ENCODE results near the gene ANTXR1. TPM values are rescaled to one million over a fixed set of nuclear protein-coding genes. Genes with fewer than 3 reads are reported as not detected.

ANTXR1 gene
- total RNA-seq, 1 donor from 2014 or later = 73.4 TPM

GRCh38 chr2:69180974-69181373 lies 168.0 kb downstream of the ANTXR1 start:
- H3K4me3 Mint-ChIP-seq (ENCODE audit: low read depth) = no peak overlapping the region
- H3K27me3 Mint-ChIP-seq = no peaks in the 10 kb centered on the region
- H3K27ac Mint-ChIP-seq = no peak overlapping the region
- DNase-seq (ENCODE audit: low spot score, unreplicated experiment) = no peak
- TF ChIP-seq CTCF (IDR thresholded peaks at IDR 0.05; ENCODE audit: unreplicated experiment) = no peak
- H3K4me1 Mint-ChIP-seq (ENCODE audit: low read depth) = peaks cover 1% of the 10 kb centered on the region
- peaks cover 9% of the 10 kb centered on the region for H3K36me3 Mint-ChIP-seq (ENCODE audit: insufficient read depth)
- H3K9me3 Mint-ChIP-seq (ENCODE audit: low read depth) = no peaks in the 10 kb centered on the region

- H3K4me3 Mint-ChIP-seq (ENCODE audit: low read depth) = no peak overlapping the region
- H3K36me3 Mint-ChIP-seq (ENCODE audit: insufficient read depth) = peaks cover 9% of the 10 kb centered on the region
- TF ChIP-seq CTCF (IDR thresholded peaks at IDR 0.05; ENCODE audit: unreplicated experiment) = no peak
- no peak overlapping the region for H3K27ac Mint-ChIP-seq
- no peaks in the 10 kb centered on the region for H3K9me3 Mint-ChIP-seq (ENCODE audit: low read depth)
- H3K4me1 Mint-ChIP-seq (ENCODE audit: low read depth) = peaks cover 1% of the 10 kb centered on the region
- no peak for DNase-seq (ENCODE audit: low spot score, unreplicated experiment)
- H3K27me3 Mint-ChIP-seq = no peaks in the 10 kb centered on the region
Observed at GRCh38 chr2:69181806-69182427, 168.9 kb downstream of the ANTXR1 start.

GRCh38 chr2:69183659-69184058 lies 170.7 kb downstream of the ANTXR1 start:
- Mint-ChIP-seq H3K9me3 (ENCODE audit: low read depth) (no peaks in the 10 kb centered on the region), H3K4me1 (ENCODE audit: low read depth) (peaks cover 1% of the 10 kb centered on the region), H3K27me3 (no peaks in the 10 kb centered on the region), H3K4me3 (ENCODE audit: low read depth) (no peak overlapping the region), H3K27ac (no peak overlapping the region), H3K36me3 (ENCODE audit: insufficient read depth) (peaks cover 4% of the 10 kb centered on the region)
- TF ChIP-seq CTCF (IDR thresholded peaks at IDR 0.05; ENCODE audit: unreplicated experiment) = no peak
- no peak for DNase-seq (ENCODE audit: low spot score, unreplicated experiment)

- no peak for TF ChIP-seq CTCF (IDR thresholded peaks at IDR 0.05; ENCODE audit: unreplicated experiment)
- Mint-ChIP-seq H3K27ac (no peak overlapping the region), H3K4me3 (ENCODE audit: low read depth) (no peak overlapping the region), H3K4me1 (ENCODE audit: low read depth) (peaks cover 1% of the 10 kb centered on the region), H3K36me3 (ENCODE audit: insufficient read depth) (peaks cover 4% of the 10 kb centered on the region), H3K27me3 (no peaks in the 10 kb centered on the region), H3K9me3 (ENCODE audit: low read depth) (no peaks in the 10 kb centered on the region)
- no peak for DNase-seq (ENCODE audit: low spot score, unreplicated experiment)
Observed at GRCh38 chr2:69184224-69184623, 171.2 kb downstream of the ANTXR1 start.

GRCh38 chr2:69185807-69186206 lies 172.8 kb downstream of the ANTXR1 start:
- Mint-ChIP-seq H3K36me3 (ENCODE audit: insufficient read depth) (peaks cover 4% of the 10 kb centered on the region), H3K4me1 (ENCODE audit: low read depth) (peaks cover under 1% of the 10 kb centered on the region), H3K4me3 (ENCODE audit: low read depth) (no peak overlapping the region), H3K9me3 (ENCODE audit: low read depth) (no peaks in the 10 kb centered on the region), H3K27ac (no peak overlapping the region), H3K27me3 (no peaks in the 10 kb centered on the region)
- no peak for TF ChIP-seq CTCF (IDR thresholded peaks at IDR 0.05; ENCODE audit: unreplicated experiment)
- no peak for DNase-seq (ENCODE audit: low spot score, unreplicated experiment)

Data from progenitor cell of endocrine pancreas (in vitro differentiated cells).